GM23248 (cell line): ENCODE data around the gene MBIP.

Experiments
- EZH2 ChIP-seq: fragments of 200-600 bp; sonication (generic); IDR thresholded peaks from 2 replicates; pipeline ENCODE4 v1.6.1; 2018; ENCODE audit warnings: antibody characterized with exemption, mild to moderate bottlenecking; ENCODE audit not compliant: insufficient read depth, poor library complexity, severe bottlenecking
- EZH2phosphoT487 ChIP-seq: fragments of 200-600 bp; sonication (generic); IDR thresholded peaks from 2 replicates; pipeline ENCODE4 v1.6.1; 2018; ENCODE audit warnings: antibody characterized with exemption, moderate library complexity, mild to moderate bottlenecking, low read depth; ENCODE audit not compliant: insufficient read depth

DNA sequence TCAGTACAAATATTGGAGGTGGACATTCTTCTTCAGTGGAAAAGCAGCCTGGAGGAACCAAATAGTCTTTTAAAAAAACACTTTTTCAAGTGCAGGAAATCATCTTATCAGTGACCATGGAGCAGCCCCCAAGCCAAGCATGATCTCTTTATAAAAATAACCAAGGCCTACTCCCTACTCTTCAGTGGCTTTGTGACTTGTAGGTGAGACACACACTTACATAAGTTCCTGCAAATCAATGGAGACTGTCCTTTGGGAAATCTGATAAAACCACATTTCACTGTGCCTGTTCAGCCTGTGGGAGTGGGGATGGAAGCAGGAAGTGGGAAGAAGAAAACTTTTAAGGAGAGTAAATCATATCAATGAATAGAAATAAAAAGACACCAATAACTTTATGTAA, 56.3 kb downstream of the MBIP start:
- TF ChIP-seq EZH2phosphoT487 = no peak
- no peak for TF ChIP-seq EZH2
